ENCODE results near the gene PERM1.

Gene PERM1

GRCh38 chr1:930633-931138 is 51.2 kb downstream of the PERM1 start:
- DNase-seq = no peak

GRCh38 chr1:929712-930632 is 51.9 kb downstream of the PERM1 start:
- no peak for DNase-seq

- DNase-seq = no peak
These were observed 52.9 kb downstream of the PERM1 start for GRCh38 chr1:928825-929661.

- no peak for DNase-seq
These were observed 54.1 kb downstream of the PERM1 start for GRCh38 chr1:927748-928147.

- DNase-seq = no peak
These were observed 54.7 kb downstream of the PERM1 start for GRCh38 chr1:927234-927633.

- no peak for DNase-seq
These were observed 56.1 kb downstream of the PERM1 start for GRCh38 chr1:925561-926421.
